K562 (cell line): ENCODE measurements around the gene PPP2R1B. TPM values are rescaled to one million over a fixed set of nuclear protein-coding genes. Genes with fewer than 3 reads are reported as not detected.

Experiments
- ATAC-seq: fragments of 200-7000 bp; cut with Tn5 transposase; 3 replicates; pipeline ENCODE4 v1.9.1; 2020; ENCODE audit warnings: moderate library complexity
- BruUV-seq: library from RNA; stranded (reverse); fragments of 400-500 nt; replicated peaks from 2 replicates; lab custom pipeline; 2021; lab: Mats Ljungman, UMichigan
- CTCF ChIA-PET: fragments of 300-600 bp; formaldehyde crosslinking; extraction: SDS; loops from one replicate; lab custom pipeline; 2021; ENCODE audit warnings: low intra/inter-chr PET ratio; lab: Yijun Ruan, JAX
- POLR2A ChIA-PET: fragments of 300-600, 350-650 bp; sonication (Branson Sonifier 250); formaldehyde crosslinking; extraction: SDS; loops from one replicate; lab custom pipeline; 2021; ENCODE audit warnings: antibody characterized with exemption, inconsistent platforms; lab: Yijun Ruan, JAX
- DNase-seq, 4 experiments: peaks; one replicate each; pipeline versions ENCODE4 v3.0.0 to v3.0.0-alpha.2; 2011 to 2018; ENCODE audit warnings: low spot score in 3 of 4, mixed read lengths in 3 of 4; ENCODE audit errors: extremely low read depth in 1 of 4
- FAIRE-seq: peaks from 2 replicates; lab custom pipeline; 2011; peaks lifted over from hg19 to GRCh38; lab: Jason Lieb, UNC
- H2AFZ ChIP-seq: 2 replicates; pipeline ENCODE4 v1.6.0; 2011; ENCODE audit warnings: low read depth, low read length, control low read depth, inconsistent platforms
- H3K27ac ChIP-seq: fragments of 200-600 bp; 3 replicates; pipeline ENCODE4 v1.8.0; 2011; ENCODE audit warnings: low read depth, mild to moderate bottlenecking, control low read depth, inconsistent platforms, low read length, moderate library complexity, mixed read lengths; ENCODE audit errors: extremely low read depth
- H3K27me3 ChIP-seq, 2 experiments: fragments of 300-600 bp in 1 of 2; 2 replicates in 1 of 2; 3 replicates in 1 of 2; pipeline versions ENCODE4 v1.6.0 to v1.8.0; 2011; ENCODE audit warnings: inconsistent platforms in 2 of 2, low read length in 2 of 2, mild to moderate bottlenecking in 1 of 2, mixed read lengths in 1 of 2, moderate library complexity in 1 of 2; ENCODE audit not compliant: control insufficient read depth in 2 of 2, insufficient read depth in 2 of 2
- H3K36me3 ChIP-seq: fragments of 300-600 bp; 3 replicates; pipeline ENCODE4 v1.8.0; 2011; ENCODE audit warnings: mild to moderate bottlenecking, low read length, inconsistent platforms; ENCODE audit not compliant: control insufficient read depth, insufficient read depth
- H3K4me1 ChIP-seq, 2 experiments: fragments of 200-600 bp in 1 of 2; replicated peaks in 1 of 2; 2 replicates in 1 of 2; 3 replicates in 1 of 2; pipeline versions ENCODE4 v1.5.1 to v1.8.0; 2011; ENCODE audit warnings: inconsistent platforms in 2 of 2, low read length in 2 of 2, mild to moderate bottlenecking in 1 of 2, mixed read lengths in 1 of 2, moderate library complexity in 1 of 2; ENCODE audit not compliant: control insufficient read depth in 2 of 2, insufficient read depth in 2 of 2
- H3K4me2 ChIP-seq: 2 replicates; pipeline ENCODE4 v1.6.1; 2011; ENCODE audit warnings: low read length, control low read depth, inconsistent platforms, mixed read lengths; ENCODE audit not compliant: insufficient read depth
- H3K4me3 ChIP-seq: fragments of 200-600 bp; sonication (generic), shearing (Covaris generic); 2 replicates; pipeline ENCODE4 v1.5.1; 2016; ENCODE audit warnings: control low read depth, inconsistent platforms
- H3K79me2 ChIP-seq: fragments of 200-600 bp; 3 replicates; pipeline ENCODE4 v1.8.0; 2011; ENCODE audit warnings: low read length, inconsistent platforms; ENCODE audit not compliant: control insufficient read depth, insufficient read depth
- H3K9ac ChIP-seq, 2 experiments: 2 replicates each; pipeline versions ENCODE4 v1.6.0 to v1.6.1; 2011; ENCODE audit warnings: low read depth in 2 of 2, low read length in 2 of 2, control low read depth in 1 of 2, inconsistent platforms in 1 of 2, mild to moderate bottlenecking in 1 of 2, mixed read lengths in 1 of 2; ENCODE audit not compliant: insufficient read depth in 1 of 2
- H3K9me1 ChIP-seq: one replicate; pipeline ENCODE4 v1.6.0; 2011; ENCODE audit warnings: inconsistent platforms, mild to moderate bottlenecking, low read length, moderate library complexity; ENCODE audit not compliant: control insufficient read depth, insufficient read depth
- H3K9me3 ChIP-seq: replicated peaks from 2 replicates; pipeline ENCODE4 v1.5.1; 2011; ENCODE audit warnings: low read depth, low read length, inconsistent platforms; ENCODE audit not compliant: control insufficient read depth, insufficient read depth
- H4K20me1 ChIP-seq: replicated peaks from 2 replicates; pipeline ENCODE4 v1.6.1; 2011; ENCODE audit warnings: low read length, inconsistent platforms, mixed read lengths; ENCODE audit not compliant: control insufficient read depth, insufficient read depth
- ATF3 ChIP-seq, 2 experiments: fragments of 450-650 bp in 1 of 2; sonication (generic) in 1 of 2; formaldehyde crosslinking in 1 of 2; IDR thresholded peaks in 1 of 2; conservative IDR thresholded peaks in 1 of 2; 2 replicates each; pipeline versions ENCODE4 v1.6.1 to v1.8.1; 2016 to 2023; ENCODE audit warnings: mild to moderate bottlenecking in 2 of 2, moderate library complexity in 2 of 2, inconsistent platforms in 1 of 2, missing genetic modification reagents in 1 of 2
- CHD2 ChIP-seq: IDR thresholded peaks from 2 replicates; pipeline ENCODE4 v1.6.1; 2011; ENCODE audit warnings: low read depth, low read length
- E4F1 ChIP-seq: fragments of 250-450 bp; sonication (Bioruptor Pico); IDR thresholded peaks from 2 replicates; pipeline ENCODE4 v1.5.0; 2021; ENCODE audit warnings: mild to moderate bottlenecking, borderline replicate concordance
- HMG20A ChIP-seq: fragments of 450-650 bp; formaldehyde crosslinking; conservative IDR thresholded peaks from 2 replicates; pipeline ENCODE4 v1.4.0; 2020; ENCODE audit warnings: mild to moderate bottlenecking, mixed read lengths
- JUND ChIP-seq, 2 experiments: IDR thresholded peaks; 2 replicates in 1 of 2; 3 replicates in 1 of 2; pipeline ENCODE4 v1.6.1; 2011; ENCODE audit warnings: borderline replicate concordance in 2 of 2, low read depth in 2 of 2, low read length in 2 of 2, improper control_type of control experiment in 1 of 2, missing biosample characterization in 1 of 2, missing genetic modification characterization in 1 of 2, missing genetic modification reagents in 1 of 2
- MAX ChIP-seq: sonication (generic); formaldehyde crosslinking; IDR thresholded peaks from 2 replicates; pipeline ENCODE4 v1.9.0; 2022; ENCODE audit warnings: mild to moderate bottlenecking, missing genetic modification reagents
- POU5F1 ChIP-seq: fragments of 150-350 bp; IDR thresholded peaks from 2 replicates; pipeline ENCODE4 v1.6.1; 2014; ENCODE audit warnings: borderline replicate concordance, low read length, low read depth, mild to moderate bottlenecking; ENCODE audit not compliant: partially characterized antibody
- USF2 ChIP-seq: sonication (generic); formaldehyde crosslinking; IDR thresholded peaks from 2 replicates; pipeline ENCODE4 v1.5.0; 2020; ENCODE audit warnings: missing genetic modification reagents
- ZC3H11A ChIP-seq: IDR thresholded peaks from 2 replicates; pipeline ENCODE4 v1.6.1; 2012; ENCODE audit warnings: low read depth, low read length, improper control_type of control experiment
- ZKSCAN8 ChIP-seq: fragments of 200-800 bp; sonication (Bioruptor generic); IDR thresholded peaks from 2 replicates; pipeline ENCODE4 v1.6.1; 2016; ENCODE audit warnings: missing genetic modification characterization, missing compliant biosample characterization
- ZNF384 ChIP-seq: IDR thresholded peaks from 2 replicates; pipeline ENCODE4 v1.6.1; 2012; ENCODE audit warnings: low read depth, low read length, improper control_type of control experiment
- WGBS: fragments of 100-300 bp; shearing (Covaris generic); methylation state at CpG from one replicate; pipeline ENCODE4 v1.1.6; 2016; ENCODE audit warnings: low coverage, mixed read lengths; ENCODE audit not compliant: insufficient coverage; ENCODE audit errors: missing lambda C conversion rate; 5-methylcytosine and 5-hydroxymethylcytosine counted together
- in situ Hi-C: fragments of 300-500 bp; cut with MboI; formaldehyde crosslinking; loops from 4 replicates; pipeline ENCODE4 v1.15.0; 2018; ENCODE audit warnings: inconsistent platforms, mixed read lengths
- intact Hi-C: fragments of 100-400 bp; cut with micrococcal nuclease; formaldehyde crosslinking; loops from 2 replicates; pipeline ENCODE4 v1.14.2; 2022
- polyA plus RNA-seq, 8 experiments: library from polyadenylated mRNA; depleted of rRNA in 4 of 8; stranded (reverse) in 5 of 8; unstranded in 3 of 8; fragments of >200 nt; fragmentation: Nextera tagmentation in 2 of 8; fragmentation: Illumina TruSeq in 1 of 8; extraction: Ambion mirVana in 2 of 8; extraction: Trizol in 1 of 8; gene quantifications; 2 replicates each; pipeline versions ENCODE4 v1.2.1 to v1.2.3, GENCODE V29; 2011 to 2014; ENCODE audit warnings: inconsistent platforms in 1 of 8, missing spikeins in 1 of 8
- total RNA-seq, 7 experiments: library from RNA; depleted of rRNA in 6 of 7; stranded (reverse); fragments of >200 nt in 6 of 7; fragmentation: Illumina TruSeq in 2 of 7; extraction: Trizol in 2 of 7; gene quantifications; 2 replicates each; pipeline versions ENCODE4 v1.2.1 to v1.2.3, GENCODE V29; 2011 to 2021; ENCODE audit warnings: low replicate concordance in 1 of 7

Gene PPP2R1B
- total and polyA plus RNA-seq, 9 of the 15 experiments (the other 6 are each of a cell fraction or from before 2014, with no cell fraction given), result 24.6 to 68.5 (median 39.8) TPM

GRCh38 chr11:111691741-111692140, 74.4 kb downstream of the PPP2R1B start (continued):
- TF ChIP-seq ZNF384 (no peak), MAX (CRISPR knock-in tag) (no peak), E4F1 (CRISPR knock-in tag) (no peak), CHD2 (no peak), ZKSCAN8 (CRISPR knock-in tag) (no peak), POU5F1 (no peak), HMG20A (CRISPR knock-in tag) (no peak)

- Histone ChIP-seq H2AFZ (0 out of 2 replicates have a peak overlapping the region, but pooled peaks have one; percentile 34), H3K9me1 (no peaks in the 10 kb centered on the region), H4K20me1 (no peaks in the 10 kb centered on the region), H3K4me1 (peaks cover 4 to 18% of the 10 kb centered on the region in 2 experiments; a peak in 4 of 5 replicates), H3K27ac (no peak overlapping the region), H3K4me3 (no peak overlapping the region), H3K79me2 (no peaks in the 10 kb centered on the region; the same call in 2 of the 3 replicates), H3K27me3 (no peaks in the 10 kb centered on the region), H3K9me3 (no peaks in the 10 kb centered on the region), H3K9ac (no peak overlapping the region), H3K4me2 (0 out of 2 replicates have a peak overlapping the region, but pooled peaks have one; percentile 0), H3K36me3 (peaks cover 11% of the 10 kb centered on the region; the same call in 2 of the 3 replicates)
- WGBS, result 16% methylated on average over 2 of the region's 2 CpGs
- TF ChIP-seq ZC3H11A (no peak), JUND (IDR thresholded peaks at IDR 0.05; ENCODE audit: borderline replicate concordance, low read depth, low read length) (peak; percentile 14; the same call in 1 of the 2 replicates), JUND (tag; IDR thresholded peaks at IDR 0.05; ENCODE audit: borderline replicate concordance, low read depth, low read length) (no peak), USF2 (CRISPR knock-in tag) (no peak), ATF3 (IDR thresholded peaks at IDR 0.05) (peak; percentile 34; the same call in 1 of the 2 replicates), ATF3 (CRISPR knock-in tag; conservative IDR thresholded peaks at IDR 0.05) (no peak)
- in situ Hi-C loops, result no loop called here
- BruUV-seq, result no TSS peak
- peak; percentile 9 for ATAC-seq
- intact Hi-C loops, result no loop called here
- FAIRE-seq, result no peak
- peak in 1 of 4 experiments; percentile 12 for DNase-seq
- ChIA-PET POLR2A (interaction anchor here (0.7 kb wide), 1 partner anchor 19 kb away, joined by 3 read pairs; no protein-coding TSS in a partner anchor), CTCF (no interaction called here)
Observed at GRCh38 chr11:111691176-111691575, 75.0 kb downstream of the PPP2R1B start.
